Loucy (cell line): ENCODE measurements around the gene CD209.

ENCODE experiments used
- EZH2phosphoT487 ChIP-seq: fragments of 200-600 bp; IDR thresholded peaks from 2 replicates; pipeline ENCODE4 v1.6.1; 2018; ENCODE audit warnings: antibody characterized with exemption, mild to moderate bottlenecking, moderate library complexity, borderline replicate concordance
- TF ChIP-seq, protein P1 (sequence below): fragments of 200-600 bp; sonication (generic); conservative IDR thresholded peaks from 2 replicates; pipeline ENCODE4 v1.5.1; 2014; ENCODE audit warnings: mild to moderate bottlenecking, antibody characterized with exemption, low read length

DNA sequence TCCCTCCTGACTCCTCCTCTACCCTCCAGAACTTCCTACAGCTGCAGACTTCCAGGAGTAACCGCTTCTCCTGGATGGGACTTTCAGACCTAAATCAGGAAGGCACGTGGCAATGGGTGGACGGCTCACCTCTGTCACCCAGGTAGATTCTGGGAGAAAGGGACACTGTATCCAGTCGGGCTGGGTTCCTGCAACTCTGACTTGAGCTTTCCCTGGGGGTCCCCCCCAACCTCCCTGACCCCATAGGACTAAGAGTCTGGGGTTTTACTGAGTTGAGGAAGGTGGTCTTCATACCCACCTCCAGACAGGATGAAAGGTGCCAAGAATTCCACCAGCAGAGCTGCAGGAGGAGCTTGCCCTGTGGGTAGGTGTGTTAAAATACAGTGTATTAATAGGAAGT, 20.2 kb upstream of the CD209 start:
- TF ChIP-seq, protein P1, sequence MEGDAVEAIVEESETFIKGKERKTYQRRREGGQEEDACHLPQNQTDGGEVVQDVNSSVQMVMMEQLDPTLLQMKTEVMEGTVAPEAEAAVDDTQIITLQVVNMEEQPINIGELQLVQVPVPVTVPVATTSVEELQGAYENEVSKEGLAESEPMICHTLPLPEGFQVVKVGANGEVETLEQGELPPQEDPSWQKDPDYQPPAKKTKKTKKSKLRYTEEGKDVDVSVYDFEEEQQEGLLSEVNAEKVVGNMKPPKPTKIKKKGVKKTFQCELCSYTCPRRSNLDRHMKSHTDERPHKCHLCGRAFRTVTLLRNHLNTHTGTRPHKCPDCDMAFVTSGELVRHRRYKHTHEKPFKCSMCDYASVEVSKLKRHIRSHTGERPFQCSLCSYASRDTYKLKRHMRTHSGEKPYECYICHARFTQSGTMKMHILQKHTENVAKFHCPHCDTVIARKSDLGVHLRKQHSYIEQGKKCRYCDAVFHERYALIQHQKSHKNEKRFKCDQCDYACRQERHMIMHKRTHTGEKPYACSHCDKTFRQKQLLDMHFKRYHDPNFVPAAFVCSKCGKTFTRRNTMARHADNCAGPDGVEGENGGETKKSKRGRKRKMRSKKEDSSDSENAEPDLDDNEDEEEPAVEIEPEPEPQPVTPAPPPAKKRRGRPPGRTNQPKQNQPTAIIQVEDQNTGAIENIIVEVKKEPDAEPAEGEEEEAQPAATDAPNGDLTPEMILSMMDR, result no peak
- no peak for TF ChIP-seq EZH2phosphoT487
